ENCODE results near the gene ATP10B. TPM values are rescaled to one million over a fixed set of nuclear protein-coding genes. Genes with fewer than 3 reads are reported as not detected.

Gene ATP10B
- total RNA-seq, 4 donors from 2014 or later = 17.9 to 29.6 (median 23.5) TPM

GRCh38 chr5:160846642-160847041 is 5.4 kb downstream of the ATP10B start:
- no peak for TF ChIP-seq POLR2A (IDR thresholded peaks at IDR 0.05)
- no peak for TF ChIP-seq CTCF (IDR thresholded peaks at IDR 0.05)
- H3K4me3 ChIP-seq (ENCODE audit: low read depth, poor library complexity, severe bottlenecking) = no peak overlapping the region
- intact Hi-C loops (cut with DNase I; ENCODE audit: low total_unique reads) = no loop called here
- WGBS, 2 donors = 70 to 78% methylated on average over 3 of the region's 3 CpGs
- no peak for DNase-seq (ENCODE audit: low spot score in 2 of 2)

- intact Hi-C loops (cut with DNase I; ENCODE audit: low total_unique reads) = no loop called here
- no peak overlapping the region for H3K4me3 ChIP-seq (ENCODE audit: low read depth, poor library complexity, severe bottlenecking)
- TF ChIP-seq POLR2A (IDR thresholded peaks at IDR 0.05) (no peak), CTCF (IDR thresholded peaks at IDR 0.05) (no peak)
- whole genome bisulfite sequencing, 2 donors = 66% methylated on average over 2 of the region's 2 CpGs
- no peak for DNase-seq (ENCODE audit: low spot score in 2 of 2)
Measured at GRCh38 chr5:160844177-160844576, 7.8 kb downstream of the ATP10B start.

GRCh38 chr5:160843240-160843639 is 8.8 kb downstream of the ATP10B start:
- intact Hi-C loops (cut with DNase I; ENCODE audit: low total_unique reads) = no loop called here
- DNase-seq (ENCODE audit: low spot score in 2 of 2) = no peak
- 19 to 27% methylated on average over 2 of the region's 2 CpGs for WGBS, 2 donors
- TF ChIP-seq CTCF (IDR thresholded peaks at IDR 0.05) = no peak
- TF ChIP-seq POLR2A (IDR thresholded peaks at IDR 0.05) = no peak
- no peak overlapping the region for H3K4me3 ChIP-seq (ENCODE audit: low read depth, poor library complexity, severe bottlenecking)

GRCh38 chr5:160837749-160838593 is 14.0 kb downstream of the ATP10B start:
- intact Hi-C loops (cut with DNase I; ENCODE audit: low total_unique reads) = no loop called here
- no peak for TF ChIP-seq POLR2A (IDR thresholded peaks at IDR 0.05)
- TF ChIP-seq CTCF (IDR thresholded peaks at IDR 0.05) = no peak
- 30 to 35% methylated on average over 3 of the region's 3 CpGs for WGBS, 2 donors
- no peak overlapping the region for H3K4me3 ChIP-seq (ENCODE audit: low read depth, poor library complexity, severe bottlenecking)
- DNase-seq (ENCODE audit: low spot score in 2 of 2) = no peak

GRCh38 chr5:160837211-160837610 is 14.8 kb downstream of the ATP10B start:
- intact Hi-C loops (cut with DNase I; ENCODE audit: low total_unique reads) = no loop called here
- no peak for DNase-seq (ENCODE audit: low spot score in 2 of 2)
- TF ChIP-seq POLR2A (IDR thresholded peaks at IDR 0.05) (no peak), CTCF (IDR thresholded peaks at IDR 0.05) (no peak)
- no peak overlapping the region for H3K4me3 ChIP-seq (ENCODE audit: low read depth, poor library complexity, severe bottlenecking)
- WGBS, 2 donors = 0 to 3% methylated on average over 1 of the region's 1 CpG
